SK-N-SH (cell line): ENCODE data around the gene TFPT. TPM values are rescaled to one million over a fixed set of nuclear protein-coding genes. Genes with fewer than 3 reads are reported as not detected.

Experiments
- CTCF ChIA-PET: fragments of 300-600, 350-600 bp; formaldehyde crosslinking; extraction: SDS; loops from one replicate; lab custom pipeline; 2021; lab: Yijun Ruan, JAX
- POLR2A ChIA-PET: fragments of 350-600 bp; sonication (Branson Sonifier 250); formaldehyde crosslinking; extraction: SDS; loops from one replicate; lab custom pipeline; 2020; ENCODE audit warnings: antibody characterized with exemption, inconsistent platforms; lab: Yijun Ruan, JAX
- DNase-seq: peaks from one replicate; pipeline ENCODE4 v3.0.0; 2012
- H2AFZ ChIP-seq: fragments of 200-600 bp; sonication (generic); 2 replicates; pipeline ENCODE4 v1.8.1; 2016; ENCODE audit warnings: antibody characterized with exemption, mild to moderate bottlenecking, low read depth
- H3F3A ChIP-seq: fragments of 200-600 bp; sonication (generic); replicated peaks from 2 replicates; pipeline ENCODE3; 2016; ENCODE audit warnings: antibody characterized with exemption, mild to moderate bottlenecking; ENCODE audit not compliant: insufficient read depth
- H3K27ac ChIP-seq, 2 experiments: fragments of 200-500 bp in 1 of 2; fragments of 200-600 bp in 1 of 2; sonication (Bioruptor generic) in 1 of 2; sonication (generic), shearing (Covaris generic) in 1 of 2; 2 replicates each; pipeline versions ENCODE4 v1.5.1 to v1.6.1; 2014 to 2016; ENCODE audit warnings: low read depth in 2 of 2, inconsistent platforms in 1 of 2, low read length in 1 of 2, mild to moderate bottlenecking in 1 of 2, mixed read lengths in 1 of 2
- H3K27me3 ChIP-seq: fragments of 200-600 bp; sonication (generic), shearing (Covaris generic); 2 replicates; pipeline ENCODE4 v1.6.1; 2016; ENCODE audit warnings: mixed run types; ENCODE audit not compliant: insufficient read depth
- H3K36me3 ChIP-seq, 2 experiments: fragments of 200-500 bp in 1 of 2; fragments of 200-600 bp in 1 of 2; sonication (Bioruptor generic) in 1 of 2; sonication (generic) in 1 of 2; replicated peaks in 1 of 2; 2 replicates each; pipeline versions ENCODE3 to v1.5.1; 2014 to 2016; ENCODE audit warnings: low read length in 1 of 2, mild to moderate bottlenecking in 1 of 2; ENCODE audit not compliant: insufficient read depth in 2 of 2, control insufficient read depth in 1 of 2
- H3K4me1 ChIP-seq, 2 experiments: fragments of 200-500 bp in 1 of 2; fragments of 200-600 bp in 1 of 2; sonication (Bioruptor generic) in 1 of 2; sonication (generic), shearing (Covaris generic) in 1 of 2; 2 replicates each; pipeline versions ENCODE4 v1.5.1 to v1.6.1; 2014 to 2016; ENCODE audit warnings: low read depth in 1 of 2, low read length in 1 of 2, mixed run types in 1 of 2; ENCODE audit not compliant: insufficient read depth in 2 of 2, control insufficient read depth in 1 of 2
- H3K4me2 ChIP-seq: fragments of 200-600 bp; sonication (generic), shearing (Covaris generic); 2 replicates; pipeline ENCODE4 v1.6.1; 2017; ENCODE audit warnings: mixed run types
- H3K4me3 ChIP-seq, 2 experiments: fragments of 200-500 bp in 1 of 2; fragments of 200-600 bp in 1 of 2; sonication (Bioruptor generic) in 1 of 2; sonication (generic), shearing (Covaris generic) in 1 of 2; 2 replicates each; pipeline versions ENCODE4 v1.5.1 to v1.8.1; 2014 to 2016; ENCODE audit warnings: low read depth in 2 of 2, inconsistent platforms in 1 of 2, low read length in 1 of 2, mild to moderate bottlenecking in 1 of 2, mixed read lengths in 1 of 2, moderate library complexity in 1 of 2
- H3K79me2 ChIP-seq: fragments of 200-600 bp; sonication (generic); 2 replicates; pipeline ENCODE4 v1.8.1; 2017; ENCODE audit warnings: mild to moderate bottlenecking; ENCODE audit not compliant: insufficient read depth
- H3K9ac ChIP-seq: fragments of 200-600 bp; sonication (generic); 2 replicates; pipeline ENCODE4 v1.6.1; 2017; ENCODE audit warnings: mixed run types
- H3K9me2 ChIP-seq: fragments of 200-600 bp; sonication (generic); 2 replicates; pipeline ENCODE4 v1.6.1; 2017; ENCODE audit warnings: mixed run types
- H3K9me3 ChIP-seq: fragments of 200-600 bp; sonication (generic); 2 replicates; pipeline ENCODE4 v1.6.1; 2017; ENCODE audit warnings: mixed run types, mild to moderate bottlenecking, moderate library complexity
- H4K20me1 ChIP-seq: fragments of 200-600 bp; sonication (generic); 2 replicates; pipeline ENCODE4 v1.6.1; 2017; ENCODE audit warnings: mild to moderate bottlenecking, mixed run types; ENCODE audit not compliant: insufficient read depth
- ELF1 ChIP-seq: IDR thresholded peaks from 2 replicates; pipeline ENCODE4 v1.4.0; 2012
- EP300 ChIP-seq, 2 experiments: IDR thresholded peaks; 2 replicates each; pipeline versions ENCODE4 v1.4.0 to v1.6.1; 2012; ENCODE audit warnings: borderline replicate concordance in 1 of 2, low read depth in 1 of 2, low read length in 1 of 2
- EZH2phosphoT487 ChIP-seq: fragments of 200-600 bp; sonication (generic); IDR thresholded peaks from 2 replicates; pipeline ENCODE4 v1.6.1; 2017; ENCODE audit warnings: low read depth, mixed run types, mild to moderate bottlenecking, antibody characterized with exemption, moderate library complexity, borderline replicate concordance
- FOXJ3 ChIP-seq: sonication (generic); formaldehyde crosslinking; IDR thresholded peaks from 2 replicates; pipeline ENCODE4 v1.5.1; 2020; ENCODE audit warnings: mild to moderate bottlenecking, missing genetic modification reagents
- FOXM1 ChIP-seq: IDR thresholded peaks from 2 replicates; pipeline ENCODE4 v1.4.0; 2012; ENCODE audit warnings: low read depth, mild to moderate bottlenecking
- GATA2 ChIP-seq: sonication (generic); formaldehyde crosslinking; IDR thresholded peaks from 2 replicates; pipeline ENCODE4 v1.5.0; 2020; ENCODE audit warnings: mild to moderate bottlenecking, missing genetic modification reagents
- JUND ChIP-seq: IDR thresholded peaks from 2 replicates; pipeline ENCODE4 v1.4.0; 2012
- MEF2A ChIP-seq: IDR thresholded peaks from 2 replicates; pipeline ENCODE4 v1.4.0; 2012; ENCODE audit warnings: low read depth, borderline replicate concordance
- MXI1 ChIP-seq: IDR thresholded peaks from 2 replicates; pipeline ENCODE4 v1.6.1; 2012; ENCODE audit warnings: mild to moderate bottlenecking, low read depth, low read length, improper control_type of control experiment
- NRF1 ChIP-seq: IDR thresholded peaks from 2 replicates; pipeline ENCODE4 v1.6.1; 2012; ENCODE audit warnings: low read depth, mild to moderate bottlenecking, low read length
- RCOR1 ChIP-seq: fragments of 150-350 bp; IDR thresholded peaks from 2 replicates; pipeline ENCODE4 v1.6.1; 2017; ENCODE audit warnings: antibody characterized with exemption, low read length
- RXRA ChIP-seq: IDR thresholded peaks from 2 replicates; pipeline ENCODE4 v1.4.0; 2012; ENCODE audit warnings: low read depth, mild to moderate bottlenecking, borderline replicate concordance
- SIN3A ChIP-seq: IDR thresholded peaks from 2 replicates; pipeline ENCODE4 v1.6.1; 2012; ENCODE audit warnings: low read depth, mild to moderate bottlenecking, low read length, moderate library complexity, borderline replicate concordance
- SMC3 ChIP-seq: IDR thresholded peaks from 2 replicates; pipeline ENCODE4 v1.6.1; 2012; ENCODE audit warnings: low read depth, low read length, improper control_type of control experiment
- TCF12 ChIP-seq: IDR thresholded peaks from 2 replicates; pipeline ENCODE4 v1.4.0; 2012
- TEAD4 ChIP-seq: IDR thresholded peaks from 2 replicates; pipeline ENCODE4 v1.4.0; 2012; ENCODE audit warnings: mild to moderate bottlenecking, borderline replicate concordance; ENCODE audit not compliant: insufficient read depth
- YY1 ChIP-seq: IDR thresholded peaks from 2 replicates; pipeline ENCODE4 v1.4.0; 2012; ENCODE audit warnings: low read depth, mild to moderate bottlenecking
- WGBS: methylation state at CpG from one replicate; pipeline ENCODE4 v1.1.6; 2017; ENCODE audit warnings: low lambda C conversion rate; 5-methylcytosine and 5-hydroxymethylcytosine counted together
- polyA plus RNA-seq, 3 experiments: library from polyadenylated mRNA; depleted of rRNA; stranded (reverse); fragments of >200 nt; gene quantifications; 2 replicates each; pipeline ENCODE4 v1.2.3, GENCODE V29; 2012
- TF ChIP-seq, protein P1 (sequence below): IDR thresholded peaks from 2 replicates; pipeline ENCODE4; 2012
- TF ChIP-seq, protein P2 (sequence below): IDR thresholded peaks from 2 replicates; pipeline ENCODE4 v1.6.1; 2012; ENCODE audit warnings: mild to moderate bottlenecking, low read depth, low read length, moderate library complexity
- TF ChIP-seq, protein P3 (sequence below): IDR thresholded peaks from 2 replicates; pipeline ENCODE4 v1.4.0; 2012; ENCODE audit warnings: low read depth

Gene TFPT
- polyA plus RNA-seq, 1 of the 3 experiments (the other 2 are of a cell fraction), result 49.7 TPM

DNA sequence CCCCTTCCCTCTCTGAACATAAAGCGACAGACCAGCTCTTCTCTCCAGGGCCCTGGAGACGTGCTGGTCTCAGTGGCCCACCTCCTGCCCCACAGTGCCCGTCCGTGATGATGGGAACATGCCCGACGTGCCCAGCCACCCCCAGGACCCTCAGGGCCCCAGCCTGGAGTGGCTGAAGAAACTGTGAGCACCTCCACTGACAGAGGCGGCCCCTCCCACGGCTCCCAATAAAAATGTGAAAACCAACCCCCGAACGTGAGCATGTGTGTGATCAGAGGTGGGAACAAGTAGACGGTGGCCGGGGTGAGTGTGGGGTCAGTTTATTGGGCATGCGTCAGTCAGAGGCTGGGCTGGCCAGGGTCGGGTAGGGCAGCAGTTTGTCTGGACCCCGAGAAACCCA, 8.7 kb downstream of the TFPT start:
- Histone ChIP-seq H2AFZ (no peak overlapping the region), H3K9me3 (no peaks in the 10 kb centered on the region), H3K79me2 (peaks cover 34% of the 10 kb centered on the region), H3K4me2 (no peak overlapping the region), H3F3A (no peaks in the 10 kb centered on the region), H3K36me3 (peaks cover 10 to 35% of the 10 kb centered on the region in 2 experiments), H3K27me3 (no peaks in the 10 kb centered on the region), H3K4me3 (no peak overlapping the region), H3K9ac (no peak overlapping the region), H3K9me2 (no peaks in the 10 kb centered on the region), H4K20me1 (peaks cover 2% of the 10 kb centered on the region; the same call in 1 of the 2 replicates), H3K27ac (no peak overlapping the region), H3K4me1 (peaks cover 0 to 3% of the 10 kb centered on the region in 2 experiments; a peak in 1 of 4 replicates)
- no peak for DNase-seq
- CTCF ChIA-PET, result no interaction called here
- TF ChIP-seq SMC3 (no peak), GATA2 (CRISPR knock-in tag) (no peak), NRF1 (no peak), FOXJ3 (CRISPR knock-in tag) (no peak), ELF1 (no peak), TCF12 (no peak), SIN3A (no peak), EP300 (IDR thresholded peaks at IDR 0.05; ENCODE audit: borderline replicate concordance in 1 of 2, low read depth in 1 of 2, low read length in 1 of 2) (no peak), YY1 (no peak), EZH2phosphoT487 (no peak), FOXM1 (no peak), MEF2A (no peak), RXRA (no peak), TEAD4 (no peak), JUND (no peak), MXI1 (no peak), RCOR1 (no peak)
- TF ChIP-seq, protein P1, sequence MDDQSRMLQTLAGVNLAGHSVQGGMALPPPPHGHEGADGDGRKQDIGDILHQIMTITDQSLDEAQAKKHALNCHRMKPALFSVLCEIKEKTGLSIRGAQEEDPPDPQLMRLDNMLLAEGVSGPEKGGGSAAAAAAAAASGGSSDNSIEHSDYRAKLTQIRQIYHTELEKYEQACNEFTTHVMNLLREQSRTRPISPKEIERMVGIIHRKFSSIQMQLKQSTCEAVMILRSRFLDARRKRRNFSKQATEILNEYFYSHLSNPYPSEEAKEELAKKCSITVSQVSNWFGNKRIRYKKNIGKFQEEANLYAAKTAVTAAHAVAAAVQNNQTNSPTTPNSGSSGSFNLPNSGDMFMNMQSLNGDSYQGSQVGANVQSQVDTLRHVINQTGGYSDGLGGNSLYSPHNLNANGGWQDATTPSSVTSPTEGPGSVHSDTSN, result no peak
- TF ChIP-seq, protein P2, sequence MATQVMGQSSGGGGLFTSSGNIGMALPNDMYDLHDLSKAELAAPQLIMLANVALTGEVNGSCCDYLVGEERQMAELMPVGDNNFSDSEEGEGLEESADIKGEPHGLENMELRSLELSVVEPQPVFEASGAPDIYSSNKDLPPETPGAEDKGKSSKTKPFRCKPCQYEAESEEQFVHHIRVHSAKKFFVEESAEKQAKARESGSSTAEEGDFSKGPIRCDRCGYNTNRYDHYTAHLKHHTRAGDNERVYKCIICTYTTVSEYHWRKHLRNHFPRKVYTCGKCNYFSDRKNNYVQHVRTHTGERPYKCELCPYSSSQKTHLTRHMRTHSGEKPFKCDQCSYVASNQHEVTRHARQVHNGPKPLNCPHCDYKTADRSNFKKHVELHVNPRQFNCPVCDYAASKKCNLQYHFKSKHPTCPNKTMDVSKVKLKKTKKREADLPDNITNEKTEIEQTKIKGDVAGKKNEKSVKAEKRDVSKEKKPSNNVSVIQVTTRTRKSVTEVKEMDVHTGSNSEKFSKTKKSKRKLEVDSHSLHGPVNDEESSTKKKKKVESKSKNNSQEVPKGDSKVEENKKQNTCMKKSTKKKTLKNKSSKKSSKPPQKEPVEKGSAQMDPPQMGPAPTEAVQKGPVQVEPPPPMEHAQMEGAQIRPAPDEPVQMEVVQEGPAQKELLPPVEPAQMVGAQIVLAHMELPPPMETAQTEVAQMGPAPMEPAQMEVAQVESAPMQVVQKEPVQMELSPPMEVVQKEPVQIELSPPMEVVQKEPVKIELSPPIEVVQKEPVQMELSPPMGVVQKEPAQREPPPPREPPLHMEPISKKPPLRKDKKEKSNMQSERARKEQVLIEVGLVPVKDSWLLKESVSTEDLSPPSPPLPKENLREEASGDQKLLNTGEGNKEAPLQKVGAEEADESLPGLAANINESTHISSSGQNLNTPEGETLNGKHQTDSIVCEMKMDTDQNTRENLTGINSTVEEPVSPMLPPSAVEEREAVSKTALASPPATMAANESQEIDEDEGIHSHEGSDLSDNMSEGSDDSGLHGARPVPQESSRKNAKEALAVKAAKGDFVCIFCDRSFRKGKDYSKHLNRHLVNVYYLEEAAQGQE, result no peak
- TF ChIP-seq, protein P3, sequence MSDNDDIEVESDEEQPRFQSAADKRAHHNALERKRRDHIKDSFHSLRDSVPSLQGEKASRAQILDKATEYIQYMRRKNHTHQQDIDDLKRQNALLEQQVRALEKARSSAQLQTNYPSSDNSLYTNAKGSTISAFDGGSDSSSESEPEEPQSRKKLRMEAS, result no peak
- WGBS, result 83% methylated on average over 15 of the region's 15 CpGs
- POLR2A ChIA-PET, result no interaction called here
